GM12878 (cell line): ENCODE results near the gene CDYL. TPM values are rescaled to one million over a fixed set of nuclear protein-coding genes. Genes with fewer than 3 reads are reported as not detected.
A peak's percentile ranks its signal among the peaks of the same experiment; 100 is the strongest.

Source experiments
- BHLHE40 ChIP-seq, 2 experiments: fragments of 450-650 bp in 1 of 2; IDR thresholded peaks; 2 replicates each; pipeline ENCODE4 v1.6.1; 2011 to 2017; ENCODE audit warnings: low read depth in 2 of 2, borderline replicate concordance in 1 of 2, improper control_type of control experiment in 1 of 2, low read length in 1 of 2, mild to moderate bottlenecking in 1 of 2
- HSF1 ChIP-seq: fragments of 150-350 bp; IDR thresholded peaks from 2 replicates; pipeline ENCODE4 v1.6.1; 2014; ENCODE audit warnings: mild to moderate bottlenecking, low read depth, low read length
- IRF4 ChIP-seq: IDR thresholded peaks from 2 replicates; pipeline ENCODE4 v1.6.1; 2011; ENCODE audit warnings: low read depth, low read length
- JUNB ChIP-seq: IDR thresholded peaks from 2 replicates; pipeline ENCODE4 v1.6.1; 2016; ENCODE audit warnings: antibody characterized with exemption, mild to moderate bottlenecking
- MTA3 ChIP-seq: IDR thresholded peaks from 2 replicates; pipeline ENCODE4 v1.6.1; 2012; ENCODE audit warnings: low read length, inconsistent platforms, borderline replicate concordance
- NBN ChIP-seq: fragments of 450-650 bp; IDR thresholded peaks from 2 replicates; pipeline ENCODE4 v1.6.1; 2016
- PKNOX1 ChIP-seq: fragments of 450-650 bp; IDR thresholded peaks from 2 replicates; pipeline ENCODE4 v1.6.1; 2016; ENCODE audit warnings: mild to moderate bottlenecking
- POLR2A ChIP-seq: IDR thresholded peaks from 2 replicates; pipeline ENCODE4 v1.6.1; 2011; ENCODE audit warnings: low read depth, mild to moderate bottlenecking, low read length
- RBBP5 ChIP-seq: fragments of 200-600 bp; sonication (generic); conservative IDR thresholded peaks from 2 replicates; pipeline ENCODE4 v1.6.1; 2016
- RELA ChIP-seq: fragments of 450-650 bp; IDR thresholded peaks from 2 replicates; pipeline ENCODE4 v1.8.0; 2014; ENCODE audit warnings: borderline replicate concordance; ENCODE audit not compliant: partially characterized antibody
- SMARCA5 ChIP-seq: fragments of 450-650 bp; IDR thresholded peaks from 2 replicates; pipeline ENCODE4 v1.6.1; 2017; ENCODE audit warnings: mild to moderate bottlenecking
- SMC3 ChIP-seq: IDR thresholded peaks from 2 replicates; pipeline ENCODE4 v1.6.1; 2011; ENCODE audit warnings: low read length, improper control_type of control experiment, borderline replicate concordance
- SP1 ChIP-seq: IDR thresholded peaks from one replicate; pipeline ENCODE4 v1.6.1; 2011; ENCODE audit warnings: low read depth, low read length
- TARDBP ChIP-seq: IDR thresholded peaks from 2 replicates; pipeline ENCODE4 v1.6.1; 2016; ENCODE audit warnings: borderline replicate concordance
- ZBTB33 ChIP-seq: fragments of 450-650 bp; IDR thresholded peaks from 2 replicates; pipeline ENCODE4 v1.6.1; 2017; ENCODE audit warnings: mild to moderate bottlenecking
- polyA plus RNA-seq, 11 experiments: library from polyadenylated mRNA; depleted of rRNA in 4 of 11; unstranded in 6 of 11; stranded (reverse) in 5 of 11; fragments of >200 nt; fragmentation: Nextera tagmentation in 4 of 11; fragmentation: Illumina TruSeq in 1 of 11; extraction: Ambion mirVana in 4 of 11; extraction: Trizol in 1 of 11; gene quantifications; 1 replicate in 1 of 11; 2 replicates in 10 of 11; pipeline versions ENCODE4 v1.2.1 to v1.2.3, GENCODE V29; 2011 to 2016; ENCODE audit warnings: inconsistent platforms in 2 of 11, missing spikeins in 2 of 11, low read depth in 1 of 11
- total RNA-seq, 4 experiments: library from RNA; depleted of rRNA in 3 of 4; stranded (reverse); fragments of >200 nt in 3 of 4; fragmentation: Illumina TruSeq in 1 of 4; extraction: Trizol in 1 of 4; gene quantifications; 2 replicates each; pipeline versions ENCODE4 v1.2.1 to v1.2.3, GENCODE V29; 2013 to 2021

Gene CDYL
- total and polyA plus RNA-seq, 10 of the 15 experiments (the other 5 are each of a cell fraction or from before 2014, with no cell fraction given): 9.3 to 61.2 (median 28.5) TPM

GRCh38 chr6:4901386-4902061, 125.3 kb downstream of the CDYL start (continued):
- TF ChIP-seq BHLHE40 (IDR thresholded peaks at IDR 0.05; ENCODE audit: borderline replicate concordance in 1 of 2, low read depth in 2 of 2, low read length in 1 of 2) (peak; percentile 74 to 77), SP1 (peak; percentile 33), NBN (0 out of 2 replicates have a peak, but pooled peaks have one; percentile 38), RBBP5 (0 out of 2 replicates have a peak, but pooled peaks have one; percentile 27), PKNOX1 (no peak; the same call in 1 of the 2 replicates), POLR2A (no peak), TARDBP (no peak), JUNB (peak; percentile 72), RELA (peak; percentile 17), MTA3 (peak; percentile 79; the same call in 1 of the 2 replicates), ZBTB33 (no peak), IRF4 (peak; percentile 92), SMARCA5 (peak; percentile 60; the same call in 1 of the 2 replicates), SMC3 (no peak), HSF1 (no peak)
